Choroid plexus epithelial cell (primary cell): ENCODE data around the gene JUP.

Source experiments
- DNase-seq: peaks from one replicate; pipeline ENCODE4 v3.0.0-alpha.2; 2010; ENCODE audit warnings: low read depth
- H3K4me3 ChIP-seq: 2 replicates; pipeline ENCODE4 v1.5.1; 2011; ENCODE audit warnings: low read depth, mild to moderate bottlenecking, control low read depth, low read length, moderate library complexity
- CTCF ChIP-seq: conservative IDR thresholded peaks from 2 replicates; pipeline ENCODE4 v1.5.1; 2011; ENCODE audit warnings: low read depth, mild to moderate bottlenecking, control low read depth, inconsistent platforms, low read length, moderate library complexity

Gene JUP

DNA sequence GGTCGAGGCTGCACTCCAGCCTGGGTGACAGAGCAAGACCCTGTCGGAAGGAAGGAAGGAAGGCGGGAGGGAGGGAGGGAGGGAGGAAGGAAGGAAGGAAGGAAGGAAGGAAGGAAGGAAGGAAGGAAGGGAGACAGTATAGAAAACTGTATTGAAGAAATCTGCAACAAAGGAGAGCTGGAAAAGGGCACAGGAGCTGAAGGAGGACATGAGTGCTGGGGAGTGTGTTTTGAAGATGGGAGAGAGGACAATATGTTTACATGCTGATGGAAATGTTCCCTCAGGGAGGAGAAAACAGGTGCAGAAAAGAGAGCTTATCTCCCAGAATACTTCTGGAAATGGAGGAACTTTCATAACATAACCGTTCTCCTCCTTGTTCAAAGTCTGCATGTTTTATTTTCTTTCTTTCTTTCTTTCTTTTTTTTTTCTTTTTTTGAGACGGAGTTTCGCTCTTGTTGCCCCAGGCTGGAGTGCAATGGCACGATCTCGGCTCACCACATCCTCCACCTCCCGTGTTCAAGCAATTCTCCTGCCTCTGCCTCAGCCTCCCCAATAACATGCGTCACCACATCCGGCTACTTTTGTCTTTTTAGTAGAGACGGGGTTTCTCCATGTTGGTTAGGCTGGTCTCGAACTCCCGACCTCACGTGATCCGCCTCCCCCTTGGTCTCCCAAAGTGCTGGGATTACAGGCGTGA is 49.4 kb downstream of the JUP start:
- TF ChIP-seq CTCF, result no peak
- H3K4me3 ChIP-seq, result no peak overlapping the region
- DNase-seq, result no peak

GRCh38 chr17:41735744-41736143 is 50.8 kb downstream of the JUP start:
- no peak for DNase-seq
- no peak for TF ChIP-seq CTCF
- no peak overlapping the region for H3K4me3 ChIP-seq

DNA sequence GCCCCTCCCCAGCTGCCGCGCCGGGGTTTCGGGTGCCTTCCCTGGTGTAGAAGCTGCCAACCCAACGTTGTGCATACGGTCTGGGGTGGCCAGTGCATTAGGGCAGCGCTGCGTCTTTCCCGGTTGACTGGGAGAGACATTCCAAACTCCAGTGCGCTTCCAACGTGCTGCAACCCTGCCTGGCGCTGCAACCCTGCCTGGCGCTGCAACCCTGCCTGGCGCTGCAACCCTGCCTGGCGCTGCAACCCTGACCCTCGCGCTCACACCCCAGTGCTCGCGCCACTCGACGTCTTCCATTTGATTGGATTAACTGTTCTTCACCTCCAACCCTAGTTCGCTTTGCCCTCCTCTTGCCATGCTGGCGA is 51.6 kb downstream of the JUP start:
- peak overlapping the region; percentile 41 for H3K4me3 ChIP-seq

GRCh38 chr17:41734139-41734948 is 52.2 kb downstream of the JUP start, which contains the start of gene HAP1:
Gene HAP1, minus strand, starts transcription at chr17:41734643. Its CDS starts 9 bp downstream, at chr17:41734634.
- no peak for TF ChIP-seq CTCF
- peak; percentile 17 for DNase-seq
- peak within 1 kb of the TSS; percentile 41 for H3K4me3 ChIP-seq

More for the DNA sequence above, 51.6 kb downstream of the JUP start:
- no peak for DNase-seq
- no peak for TF ChIP-seq CTCF

DNA sequence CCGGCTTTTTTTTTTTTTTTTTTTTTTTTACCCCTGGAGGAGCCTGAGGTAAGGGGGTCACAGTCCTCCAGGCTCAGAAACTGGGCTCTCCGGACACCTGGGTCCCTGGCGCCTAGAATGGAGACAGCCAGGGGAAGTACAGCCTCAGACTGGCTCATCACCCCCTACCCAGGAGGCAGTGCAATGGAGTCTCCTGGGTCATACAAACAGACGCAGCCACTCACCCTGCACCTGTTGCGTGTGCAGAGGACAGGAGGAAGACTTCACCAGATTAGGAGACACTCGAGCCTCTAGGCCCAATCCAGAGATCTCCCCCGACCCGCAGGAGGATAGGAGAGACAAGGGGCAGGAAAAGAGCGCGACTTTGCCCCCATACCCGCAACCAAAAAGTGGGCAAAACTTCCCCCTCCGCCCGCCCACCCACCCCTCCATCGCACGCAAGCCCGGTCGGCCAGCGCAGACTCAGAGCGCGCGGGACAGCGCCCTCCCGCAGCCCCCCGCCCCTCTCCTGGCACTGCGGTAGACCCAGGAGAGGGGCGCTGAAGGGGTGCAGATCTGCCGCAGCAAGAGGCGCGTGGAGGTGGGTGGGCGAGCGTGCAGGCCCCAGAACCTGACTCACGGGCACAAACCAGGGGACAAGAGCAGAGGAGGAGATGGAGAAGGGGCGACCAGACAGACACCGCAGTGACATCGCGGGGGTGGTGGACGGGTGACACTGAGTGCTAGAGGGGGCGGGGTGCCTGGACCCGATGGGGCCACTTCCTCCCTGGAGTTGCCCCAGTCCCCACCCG is 53.0 kb downstream of the JUP start:
- H3K4me3 ChIP-seq, result no peak overlapping the region
- no peak for TF ChIP-seq CTCF
- DNase-seq, result no peak

DNA sequence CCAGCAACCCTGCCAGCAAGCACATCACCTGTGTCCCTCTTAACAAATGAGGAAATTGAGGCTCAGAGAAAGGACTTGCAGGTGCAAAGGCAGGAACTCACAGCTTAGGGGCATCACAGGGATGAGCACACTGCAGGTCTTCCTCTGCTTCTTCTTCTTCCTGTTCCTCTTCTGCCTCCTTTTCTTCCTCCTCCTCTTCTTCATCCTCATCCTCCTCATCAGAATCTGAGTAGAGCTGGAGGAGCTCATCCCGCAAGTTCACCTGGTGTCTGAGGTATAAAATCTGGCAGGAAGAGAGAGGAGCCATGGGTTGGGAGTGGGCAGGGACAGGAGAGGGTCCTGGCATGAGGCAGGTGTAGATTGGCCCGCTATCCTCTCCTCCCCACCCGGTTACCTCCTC is 54.7 kb downstream of the JUP start:
- no peak for DNase-seq
- H3K4me3 ChIP-seq, result no peak overlapping the region
- TF ChIP-seq CTCF, result no peak
